Renal cortex interstitium (tissue), 11 donors: ENCODE measurements around the gene UBE2QL1. TPM values are rescaled to one million over a fixed set of nuclear protein-coding genes. Genes with fewer than 3 reads are reported as not detected.

Experiments
- DNase-seq, 11 donors: peaks; one replicate each; pipeline ENCODE4 v3.0.0-alpha.2; 2013; ENCODE audit warnings: low read depth in 9 of 11, low spot score in 4 of 11; ENCODE audit errors: extremely low read depth in 1 of 11
- polyA plus RNA-seq, 3 donors: library from polyadenylated mRNA; unstranded; fragments of 120-200 nt; gene quantifications; one replicate each; pipeline ENCODE4 v1.2.1, GENCODE V29; 2013; ENCODE audit not compliant: insufficient read length in 3 of 3

Gene UBE2QL1
- polyA plus RNA-seq, 3 donors: 0.79 to 0.95 (median 0.83) TPM

GRCh38 chr5:6449465-6450158 lies 953 bp downstream of the UBE2QL1 start:
- no peak for DNase-seq

GRCh38 chr5:6450319-6450833 lies 1.7 kb downstream of the UBE2QL1 start:
- no peak for DNase-seq

GRCh38 chr5:6452622-6453504 lies 4.2 kb downstream of the UBE2QL1 start:
- no peak for DNase-seq

GRCh38 chr5:6453937-6454560 lies 5.4 kb downstream of the UBE2QL1 start:
- DNase-seq: no peak

GRCh38 chr5:6454628-6455053 lies 6.0 kb downstream of the UBE2QL1 start:
- no peak for DNase-seq

- no peak for DNase-seq
Observed at GRCh38 chr5:6455571-6456200, 7.0 kb downstream of the UBE2QL1 start.

GRCh38 chr5:6456766-6457370 lies 8.2 kb downstream of the UBE2QL1 start:
- no peak for DNase-seq

GRCh38 chr5:6457592-6457991 lies 8.9 kb downstream of the UBE2QL1 start:
- no peak for DNase-seq

- DNase-seq: no peak
Observed at GRCh38 chr5:6458833-6459232, 10.2 kb downstream of the UBE2QL1 start.

- DNase-seq: no peak
Observed at GRCh38 chr5:6459896-6460295, 11.2 kb downstream of the UBE2QL1 start.

GRCh38 chr5:6461006-6461405 lies 12.3 kb downstream of the UBE2QL1 start:
- no peak for DNase-seq

- DNase-seq: no peak
Observed at GRCh38 chr5:6461793-6462650, 13.4 kb downstream of the UBE2QL1 start.

GRCh38 chr5:6462671-6463070 lies 14.0 kb downstream of the UBE2QL1 start:
- DNase-seq: no peak

GRCh38 chr5:6464441-6464840 lies 15.8 kb downstream of the UBE2QL1 start:
- DNase-seq: no peak

GRCh38 chr5:6465831-6466790 lies 17.5 kb downstream of the UBE2QL1 start:
- no peak for DNase-seq

GRCh38 chr5:6466975-6467567 lies 18.4 kb downstream of the UBE2QL1 start:
- no peak for DNase-seq

GRCh38 chr5:6467591-6467990 lies 18.9 kb downstream of the UBE2QL1 start:
- no peak for DNase-seq
